Inferior parietal cortex (tissue), 1 donor: ENCODE measurements around the gene OR2M7.
A peak's percentile ranks its signal among the peaks of the same experiment; 100 is the strongest.
"Not testable (repeated sequence)": the region's sequence is repeated elsewhere in the genome, so short reads cannot be mapped to it uniquely, and the experiment has no call there.

ENCODE experiments used
- DNase-seq: peaks from one replicate; pipeline ENCODE4 v3.0.0-alpha.2; 2016; ENCODE audit errors: extremely low spot score

The OR2M7 gene, protein sequence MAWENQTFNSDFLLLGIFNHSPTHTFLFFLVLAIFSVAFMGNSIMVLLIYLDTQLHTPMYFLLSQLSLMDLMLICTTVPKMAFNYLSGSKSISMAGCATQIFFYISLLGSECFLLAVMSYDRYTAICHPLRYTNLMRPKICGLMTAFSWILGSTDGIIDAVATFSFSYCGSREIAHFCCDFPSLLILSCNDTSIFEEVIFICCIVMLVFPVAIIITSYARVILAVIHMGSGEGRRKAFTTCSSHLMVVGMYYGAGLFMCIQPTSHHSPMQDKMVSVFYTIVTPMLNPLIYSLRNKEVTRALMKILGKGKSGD

DNA sequence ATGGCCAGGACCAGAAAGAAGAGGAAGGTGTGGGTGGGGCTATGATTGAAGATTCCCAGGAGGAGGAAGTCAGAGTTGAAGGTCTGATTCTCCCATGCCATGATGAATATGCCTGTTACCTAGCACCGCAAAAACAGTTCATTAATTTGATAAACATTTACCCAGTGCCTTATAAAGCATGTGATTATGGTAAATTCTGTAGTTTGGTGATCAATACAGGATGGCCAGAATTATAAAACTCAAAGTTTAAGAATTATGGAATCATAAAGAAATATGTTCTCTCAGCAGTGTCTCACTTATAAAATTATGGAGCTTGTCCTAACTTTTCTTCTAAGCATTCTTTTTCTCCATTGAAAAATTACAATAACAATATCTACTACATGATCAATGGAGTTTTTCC lies at the start of gene OR2M7:
OR2M7 (minus strand) TSS at position 101 of the 400 bp plus-strand sequence; CDS start at position 101, 0 bp downstream.
- DNase-seq: no peak

DNA sequence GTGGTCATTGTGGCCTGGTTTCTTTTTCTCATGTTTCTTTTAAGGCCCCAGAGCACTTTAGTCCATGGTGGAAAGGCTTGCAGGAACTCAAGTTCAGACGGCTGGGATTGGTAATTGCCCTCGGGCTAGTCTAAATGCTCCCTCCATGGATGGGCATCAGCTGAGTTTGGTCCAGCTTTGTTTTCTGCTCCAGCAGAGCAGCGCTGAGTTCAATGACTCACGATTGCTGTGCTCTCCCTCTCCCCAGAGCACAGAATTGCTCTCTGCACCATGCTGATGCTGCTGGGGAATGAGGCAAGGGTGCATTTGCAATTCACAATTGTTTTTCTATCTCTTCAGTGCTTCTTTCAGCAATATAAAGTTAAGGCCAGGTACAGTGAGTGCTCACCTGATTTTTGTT lies 49.4 kb upstream of the OR2M7 start:
- no peak for DNase-seq

DNA sequence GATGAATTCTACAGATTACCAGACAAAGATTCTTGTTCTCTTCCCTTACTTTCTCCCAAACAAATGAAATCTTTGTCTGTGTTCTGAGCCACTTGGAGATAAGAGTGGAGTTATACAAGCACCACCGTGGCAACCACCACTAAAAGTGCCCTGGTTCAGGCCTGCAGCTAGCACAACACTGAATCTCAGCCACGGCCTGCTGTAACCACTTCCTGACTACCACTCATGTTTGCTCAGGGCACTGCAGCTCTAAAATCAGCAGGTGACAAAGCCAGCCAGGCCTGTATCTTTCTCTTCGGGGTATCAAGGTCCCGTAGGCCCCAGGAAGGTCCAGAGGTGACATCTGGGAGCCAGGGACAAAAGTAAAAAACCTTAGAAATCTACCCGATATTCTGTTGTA lies 48.0 kb upstream of the OR2M7 start:
- no peak for DNase-seq

DNA sequence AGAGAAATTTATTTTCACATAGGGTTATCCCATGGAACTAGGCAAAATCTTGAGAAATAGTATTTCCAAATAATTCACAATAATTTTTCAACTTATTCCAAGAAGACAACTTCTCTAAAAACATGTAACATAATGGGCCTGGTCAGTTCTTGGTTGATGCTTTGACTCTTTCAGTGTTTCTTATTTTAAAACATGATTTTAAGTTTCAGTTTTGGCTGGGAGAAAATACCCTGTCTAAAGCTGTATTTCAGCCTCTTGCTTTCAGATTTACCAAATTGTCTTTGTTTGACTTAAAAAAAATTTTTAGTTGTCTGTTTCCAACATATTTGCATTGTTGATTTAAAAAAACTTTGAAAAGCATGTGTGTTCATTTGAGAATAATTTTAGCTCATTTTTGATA lies 42.2 kb upstream of the OR2M7 start:
- no peak for DNase-seq

DNA sequence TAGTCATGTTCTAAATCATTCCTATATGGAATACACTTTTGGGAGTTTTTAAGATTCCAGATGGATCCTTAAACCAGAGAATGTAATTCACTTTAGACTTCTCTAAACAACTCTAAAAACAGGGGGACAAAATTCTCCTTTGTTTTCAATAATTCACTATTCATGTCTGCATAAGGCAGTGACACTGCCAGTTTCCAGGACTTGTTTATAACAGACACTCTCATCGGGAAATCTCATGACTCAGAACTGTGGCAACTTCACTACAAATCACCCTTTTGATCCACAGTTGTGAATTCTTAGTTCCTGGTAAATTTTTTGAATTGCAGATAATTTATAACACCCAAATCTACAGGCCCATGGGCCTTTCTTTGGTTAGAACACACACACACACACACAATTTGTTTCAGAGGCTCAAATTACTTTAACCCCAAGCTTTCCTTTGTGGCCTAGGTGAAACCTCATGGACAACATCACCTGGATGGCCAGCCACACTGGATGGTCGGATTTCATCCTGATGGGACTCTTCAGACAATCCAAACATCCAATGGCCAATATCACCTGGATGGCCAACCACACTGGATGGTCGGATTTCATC lies 36.9 kb upstream of the OR2M7 start, which contains the start of gene OR2T4:
OR2T4 (plus strand) TSS at position 545 of the 595 bp plus-strand sequence; CDS start at position 545, 0 bp downstream.
- peak; percentile 71 for DNase-seq

DNA sequence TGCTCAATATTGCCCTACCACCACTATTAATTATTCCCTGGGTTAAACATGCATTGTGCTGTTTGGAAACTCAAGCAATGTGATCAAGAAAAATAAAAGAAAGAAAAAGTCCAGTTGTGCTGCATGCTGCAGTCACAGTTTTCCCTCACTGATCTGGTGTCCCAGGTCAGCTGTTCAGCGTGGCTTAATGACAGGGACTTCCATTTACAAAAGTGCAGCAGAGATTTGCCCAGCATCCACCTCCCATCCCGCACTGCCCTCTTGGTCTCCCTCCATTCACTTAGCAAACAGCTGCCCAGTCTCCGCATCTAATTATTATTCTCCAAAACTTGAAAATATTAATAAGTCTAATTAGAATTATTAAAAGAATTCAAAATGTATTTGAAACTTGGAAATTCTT lies 35.0 kb upstream of the OR2M7 start:
- peak; percentile 13 for DNase-seq

DNA sequence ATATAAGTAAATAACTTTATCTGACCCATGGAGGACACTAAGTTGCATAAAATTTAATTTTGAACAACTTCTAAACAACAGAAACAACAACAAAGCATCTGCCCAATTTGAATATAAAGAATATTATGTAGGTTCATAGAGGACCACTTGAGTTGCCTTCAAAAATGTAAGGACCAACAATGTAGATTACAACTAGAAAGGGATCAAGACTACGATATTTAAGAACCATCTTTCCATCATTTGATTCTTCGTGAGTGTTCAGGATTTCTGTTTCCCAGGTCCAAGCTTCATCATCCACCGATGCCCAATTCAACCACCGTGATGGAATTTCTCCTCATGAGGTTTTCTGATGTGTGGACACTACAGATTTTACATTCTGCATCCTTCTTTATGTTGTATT lies 24.1 kb upstream of the OR2M7 start, which contains the start of gene OR14C36:
OR14C36 (plus strand) TSS at position 301 of the 400 bp plus-strand sequence; CDS start at position 301, 0 bp downstream.
- DNase-seq: no peak

DNA sequence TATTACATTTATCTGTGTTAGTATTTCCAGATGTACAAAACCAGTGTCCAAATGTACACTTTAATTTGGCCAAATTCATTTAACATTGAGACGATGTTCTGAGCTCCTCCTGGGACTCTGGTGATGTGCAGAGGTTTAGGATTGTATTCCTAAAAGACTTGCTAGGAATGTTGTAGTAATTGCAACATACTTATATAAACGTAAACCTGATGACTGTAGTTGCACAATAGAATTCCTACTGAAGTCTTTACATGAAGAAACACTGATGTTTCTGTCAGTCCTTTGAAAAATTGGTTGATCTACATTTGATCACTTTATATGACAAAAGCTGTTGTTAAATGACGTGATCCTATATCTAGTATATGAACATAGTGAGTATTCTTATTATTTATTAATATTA lies 19.1 kb upstream of the OR2M7 start:
- no peak for DNase-seq

DNA sequence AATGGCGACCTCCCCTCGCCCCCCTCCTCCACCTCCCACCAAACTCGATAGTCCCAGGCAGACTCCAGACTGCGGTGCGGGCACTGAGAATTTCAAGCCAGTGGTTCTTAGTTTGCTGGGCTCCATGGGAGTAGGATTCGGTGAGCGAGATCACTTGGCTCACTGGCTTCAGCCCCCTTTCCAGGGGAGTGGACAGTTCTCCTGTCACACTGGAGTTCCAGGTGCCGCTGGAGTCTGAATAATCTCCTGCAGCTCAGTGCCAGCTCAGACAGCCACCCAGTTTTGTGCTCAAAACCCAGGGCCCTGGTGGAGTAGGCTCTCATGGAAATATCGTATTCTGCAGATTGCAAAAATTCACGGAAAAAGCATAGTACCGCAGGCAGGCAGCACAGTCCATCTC lies 7.6 kb downstream of the OR2M7 start:
- DNase-seq: no peak

DNA sequence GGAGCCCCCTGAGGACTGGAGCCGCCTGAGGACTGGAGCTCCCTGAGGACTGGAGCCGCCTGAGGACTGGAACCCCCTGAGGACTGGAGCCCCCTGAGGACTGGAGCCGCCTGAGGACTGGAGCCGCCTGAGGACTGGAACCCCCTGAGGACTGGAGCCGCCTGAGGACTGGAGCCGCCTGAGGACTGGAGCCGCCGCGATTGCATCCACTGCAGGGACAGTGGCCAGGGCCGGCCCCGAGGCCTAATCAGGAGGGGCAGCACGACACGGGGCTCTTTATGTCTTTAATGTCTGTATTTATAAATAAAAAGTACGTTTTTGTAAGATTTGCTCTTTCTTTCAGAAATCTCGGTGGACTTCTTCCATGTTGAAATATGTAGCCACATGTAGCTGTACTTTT lies 17.6 kb downstream of the OR2M7 start:
- DNase-seq: not testable (repeated sequence)

DNA sequence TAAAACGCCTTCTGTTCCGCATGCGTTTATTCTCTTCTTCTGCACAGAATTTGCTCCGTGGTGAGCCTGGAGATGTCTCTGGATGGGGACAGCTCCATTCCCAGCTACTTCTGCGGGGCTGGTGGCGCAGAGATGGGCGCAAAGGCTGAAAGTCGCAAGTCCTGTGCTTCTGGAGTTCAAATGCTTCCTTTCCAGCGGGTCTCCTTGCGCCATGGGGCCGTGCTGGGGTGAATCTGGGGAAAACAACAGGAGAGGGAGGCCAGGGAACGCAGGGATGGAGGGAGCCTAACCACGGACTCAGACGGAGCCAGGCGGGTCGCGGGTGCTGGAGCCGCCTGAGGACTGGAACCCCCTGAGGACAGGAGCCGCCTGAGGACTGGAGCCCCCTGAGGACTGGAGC lies 18.3 kb downstream of the OR2M7 start:
- DNase-seq: no peak

DNA sequence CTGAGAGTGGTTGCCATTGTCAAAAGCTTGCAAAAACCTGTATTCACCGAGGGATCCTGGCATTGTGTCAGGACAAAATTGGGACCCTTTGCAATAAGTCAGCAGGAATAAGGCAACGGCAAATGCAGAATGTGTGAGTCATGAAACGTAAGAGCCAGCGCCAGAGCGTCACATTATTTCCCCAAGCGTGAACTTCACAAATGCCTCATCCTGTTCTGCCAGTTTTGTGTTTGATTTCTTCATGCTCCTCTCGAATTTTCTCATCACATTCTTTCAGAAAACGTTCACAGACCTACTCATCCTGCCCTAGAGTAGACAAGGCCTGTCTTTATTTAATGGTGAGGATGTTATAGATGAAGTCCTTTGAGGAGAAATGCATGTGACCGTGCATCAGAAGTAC lies 18.7 kb downstream of the OR2M7 start:
- not testable (repeated sequence) for DNase-seq

DNA sequence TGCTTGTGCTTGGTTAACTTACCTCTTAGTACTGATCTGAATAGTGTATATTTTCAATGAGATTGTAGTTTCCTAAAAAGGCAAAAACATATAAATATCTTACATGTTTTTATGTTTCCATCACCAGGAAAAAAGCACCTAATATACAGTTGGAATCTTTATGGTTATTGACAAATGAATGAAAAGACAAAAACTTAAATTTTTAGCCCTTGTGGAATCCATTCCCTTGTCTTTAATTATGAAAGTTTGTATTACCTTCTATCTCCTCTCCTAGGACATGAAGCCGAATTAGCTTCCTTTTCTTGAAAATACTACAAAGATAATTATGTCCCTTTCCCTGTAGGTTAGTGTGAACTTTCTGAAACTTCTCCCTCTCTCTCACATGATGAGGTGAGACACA lies 21.0 kb downstream of the OR2M7 start, which contains the start of gene OR2T12:
OR2T12 (minus strand) TSS at position 101 of the 400 bp plus-strand sequence. CDS start 7,846 bp downstream, outside the sequence.
- DNase-seq: no peak

DNA sequence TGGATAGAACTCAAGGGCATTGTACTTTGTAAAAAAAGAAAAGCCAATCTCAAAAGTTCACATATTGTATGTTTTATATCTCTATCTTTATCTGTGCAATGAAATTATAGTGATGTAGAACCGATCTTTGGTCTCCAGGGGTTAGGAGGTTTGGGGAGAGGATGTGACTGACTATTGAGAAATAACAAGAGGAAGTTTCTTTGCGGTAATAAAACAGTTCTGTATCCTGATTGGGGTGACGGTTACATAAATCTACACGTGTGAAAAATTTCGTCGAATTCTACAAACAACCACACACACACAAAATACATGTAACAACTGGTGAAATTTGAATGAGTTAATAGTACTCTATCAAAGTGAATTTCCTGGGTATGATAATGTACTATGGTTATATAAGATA lies 36.0 kb downstream of the OR2M7 start:
- no peak for DNase-seq

DNA sequence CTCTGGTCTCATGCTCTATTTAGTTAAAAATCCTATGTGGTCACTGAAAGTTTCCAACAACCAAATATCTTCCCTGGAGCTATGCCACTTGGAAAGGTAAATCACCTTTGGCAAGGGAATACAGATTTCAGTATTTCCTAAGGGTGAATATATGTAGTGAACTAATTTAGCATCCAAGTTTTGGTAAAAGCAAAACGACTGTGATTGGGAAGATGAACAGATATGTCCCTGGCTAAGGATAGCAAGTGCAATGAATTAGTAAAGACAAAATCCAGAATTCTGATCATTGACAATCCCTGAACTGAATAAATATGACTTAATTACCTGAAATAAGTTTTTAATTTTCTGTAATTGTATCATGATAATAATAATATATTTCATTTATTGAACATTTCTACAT lies 46.5 kb downstream of the OR2M7 start, which contains the start of gene OR2T33:
OR2T33 (minus strand) TSS at position 101 of the 400 bp plus-strand sequence. CDS start 4,162 bp downstream, outside the sequence.
- no peak for DNase-seq
